SH-SY5Y (cell line): ENCODE results near the gene SYT17.

Experiments
- GATA2 ChIP-seq: IDR thresholded peaks from 2 replicates; pipeline ENCODE4 v1.6.1; 2011; ENCODE audit warnings: mild to moderate bottlenecking, low read depth, low read length
- GATA3 ChIP-seq: IDR thresholded peaks from 2 replicates; pipeline ENCODE4 v1.6.1; 2011; ENCODE audit warnings: low read depth, mild to moderate bottlenecking, low read length, moderate library complexity

DNA sequence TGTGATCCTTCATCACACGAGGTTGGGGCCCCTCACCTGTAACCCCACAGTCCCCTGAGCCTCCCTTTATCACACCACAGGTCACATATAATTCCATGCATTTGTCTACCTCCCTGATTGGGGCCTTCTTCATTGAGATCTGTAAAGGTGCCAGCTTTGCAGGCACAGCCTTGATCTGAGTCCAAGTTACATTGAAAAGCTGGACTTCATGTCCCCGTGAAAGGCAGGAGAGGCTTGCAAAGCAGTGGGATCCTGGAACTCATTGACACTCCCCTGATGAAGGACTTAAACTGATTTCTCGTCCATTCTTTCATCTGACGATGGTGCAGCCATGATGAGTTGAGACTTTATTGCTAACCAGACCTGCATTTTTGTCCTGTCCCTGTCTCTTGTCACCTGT lies 3.8 kb upstream of the SYT17 start:
- TF ChIP-seq GATA2 (no peak), GATA3 (no peak)
